Stimulated activated CD4-positive, alpha-beta T cell treated with anti-CD3 and anti-CD28 coated beads, Interleukin-1b, Interleukin-23, amount 100 ng/mL, for 1 hour (primary cell): ENCODE data around the gene CEL.

Experiments used
- DNase-seq, 2 donors: peaks; one replicate each; pipeline ENCODE4 v3.0.0-alpha.2; 2020; ENCODE audit warnings: low read depth in 2 of 2

Gene CEL

GRCh38 chr9:133103987-133104505 is 42.3 kb downstream of the CEL start:
- DNase-seq, result no peak

- no peak for DNase-seq
Measured at GRCh38 chr9:133104718-133105460, 43.1 kb downstream of the CEL start.

DNA sequence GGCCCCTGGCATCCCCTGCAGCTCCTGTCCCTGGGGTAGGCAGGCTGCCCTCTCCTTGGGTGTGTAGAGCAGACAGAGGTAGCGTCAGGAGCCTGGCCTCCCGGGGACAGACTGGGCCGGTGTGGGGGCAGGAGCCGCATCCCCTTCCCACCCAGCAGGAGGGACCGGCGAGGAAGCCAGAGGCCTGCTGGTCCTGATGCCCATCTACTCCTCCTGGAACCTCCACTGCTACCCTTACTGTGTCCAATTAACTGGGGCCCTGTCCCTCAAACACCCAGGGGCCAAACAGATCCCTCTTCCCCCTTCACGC is 43.6 kb downstream of the CEL start:
- no peak for DNase-seq

GRCh38 chr9:133106511-133107244 is 44.9 kb downstream of the CEL start:
- DNase-seq, result no peak

GRCh38 chr9:133107245-133107722 is 45.5 kb downstream of the CEL start:
- no peak for DNase-seq

DNA sequence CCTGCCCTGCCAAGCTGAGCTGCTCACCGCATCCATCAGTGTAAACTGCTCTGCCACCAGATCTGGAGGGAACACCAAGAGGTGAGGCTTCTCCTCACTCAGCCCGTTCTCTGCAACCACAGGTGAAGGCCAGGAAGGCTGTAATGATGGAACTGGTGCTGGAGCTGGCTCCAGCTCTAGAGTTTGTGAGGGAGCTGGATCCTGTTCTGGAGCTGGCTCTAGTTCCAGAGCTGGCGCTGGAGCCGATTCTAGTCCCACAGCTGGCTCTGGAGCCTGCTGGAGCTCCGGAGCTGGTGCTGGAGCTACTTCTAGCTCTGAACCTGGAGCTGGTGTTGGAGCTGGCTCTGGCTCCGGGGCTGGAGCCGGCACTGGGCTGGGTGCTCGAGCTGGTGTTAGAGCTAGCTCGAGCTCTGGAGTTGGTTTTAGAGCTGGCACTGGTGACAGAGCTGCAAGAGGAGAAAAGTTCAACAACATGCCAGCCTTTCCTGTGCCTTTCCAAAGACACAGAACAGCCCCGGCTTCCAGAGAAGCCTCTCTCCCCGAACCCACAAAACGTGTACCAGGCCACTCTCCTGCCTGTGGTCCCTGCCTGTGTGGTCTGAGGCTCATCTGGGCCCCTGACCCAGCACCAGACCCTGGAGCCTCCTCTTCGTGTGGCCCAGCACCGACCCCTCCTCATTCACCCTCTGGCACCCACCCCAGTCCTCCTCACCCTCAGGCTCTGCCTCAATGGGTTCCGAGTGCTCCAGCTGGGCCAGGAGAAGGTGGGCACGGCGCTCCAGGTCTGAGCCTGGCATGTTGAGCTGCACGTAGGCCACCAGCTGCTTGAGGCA is 46.4 kb downstream of the CEL start:
- no peak for DNase-seq

GRCh38 chr9:133108794-133109641 is 47.2 kb downstream of the CEL start:
- no peak for DNase-seq

DNA sequence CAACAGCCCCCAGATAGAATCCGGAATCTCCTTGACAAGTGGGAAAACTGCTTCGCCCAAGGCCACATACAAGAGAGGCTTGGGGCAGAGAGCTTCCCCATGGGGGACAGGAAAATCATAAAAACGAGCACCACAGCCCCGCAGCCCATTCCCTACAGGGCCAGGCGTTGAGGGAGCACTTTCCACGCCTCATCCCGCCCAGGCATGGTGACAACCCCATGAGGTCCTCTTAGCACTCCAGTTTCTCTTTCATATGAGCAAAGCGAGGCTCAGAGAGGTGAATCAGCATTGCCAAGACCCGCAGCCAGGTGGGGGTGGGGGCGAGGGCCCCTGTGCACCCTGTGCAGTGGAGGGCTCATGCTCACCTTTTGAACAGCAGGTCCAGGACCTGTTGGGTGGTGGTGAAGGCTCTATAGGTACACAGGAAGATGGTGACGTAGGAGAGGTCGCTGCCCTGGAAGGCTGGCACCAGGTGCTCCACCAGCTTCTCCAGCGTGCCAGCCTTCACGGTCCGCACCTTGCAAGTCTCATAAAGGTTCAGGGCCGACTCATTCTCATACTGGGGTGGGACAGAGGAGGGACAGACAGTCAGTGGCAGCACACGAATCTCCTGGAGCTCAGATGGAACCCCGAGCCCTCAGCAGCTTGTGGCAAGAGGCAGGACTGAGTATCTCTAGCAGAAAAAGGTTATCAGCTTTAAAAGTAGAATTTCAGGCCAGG is 48.3 kb downstream of the CEL start:
- no peak for DNase-seq

DNA sequence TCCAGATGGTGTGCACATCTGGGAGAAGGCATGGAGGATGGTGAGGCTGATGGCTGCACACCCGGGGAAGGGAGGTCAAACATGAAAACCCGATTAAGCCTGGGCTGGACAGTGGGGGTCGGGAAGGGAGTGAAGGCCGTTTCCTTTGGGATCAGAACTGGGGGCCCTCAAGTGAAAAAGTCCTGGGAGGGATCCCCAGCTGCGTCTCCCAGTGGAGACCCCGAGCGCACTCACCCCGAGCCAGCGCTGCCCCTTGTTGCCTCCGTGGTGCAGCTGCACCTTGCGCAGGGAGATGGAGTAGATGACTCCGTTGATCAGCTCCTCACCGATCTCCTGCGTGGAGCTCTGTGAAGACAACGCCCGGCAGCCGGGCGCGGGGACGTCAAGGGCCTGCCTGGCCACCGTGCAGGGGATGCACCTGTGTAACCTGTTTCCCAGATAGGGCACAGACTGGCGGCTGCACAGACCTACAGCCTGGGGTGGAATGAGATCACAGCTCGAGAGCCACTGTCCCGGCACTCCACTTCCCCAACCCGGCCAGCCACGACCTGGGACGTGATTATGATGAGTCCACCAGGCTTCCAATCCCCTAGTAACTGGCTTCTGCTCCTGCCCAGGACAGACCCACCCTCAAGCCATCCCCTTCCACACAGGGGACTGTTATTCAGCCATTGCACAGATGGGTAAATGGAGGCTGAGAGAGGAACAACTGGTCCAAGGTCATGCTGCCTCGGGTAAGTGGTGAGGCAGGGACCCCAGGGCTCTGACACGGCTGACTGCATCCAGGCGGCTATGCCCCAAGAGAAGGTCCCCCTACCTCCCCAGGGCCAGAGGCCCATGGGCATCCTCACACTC is 50.3 kb downstream of the CEL start:
- no peak for DNase-seq

DNA sequence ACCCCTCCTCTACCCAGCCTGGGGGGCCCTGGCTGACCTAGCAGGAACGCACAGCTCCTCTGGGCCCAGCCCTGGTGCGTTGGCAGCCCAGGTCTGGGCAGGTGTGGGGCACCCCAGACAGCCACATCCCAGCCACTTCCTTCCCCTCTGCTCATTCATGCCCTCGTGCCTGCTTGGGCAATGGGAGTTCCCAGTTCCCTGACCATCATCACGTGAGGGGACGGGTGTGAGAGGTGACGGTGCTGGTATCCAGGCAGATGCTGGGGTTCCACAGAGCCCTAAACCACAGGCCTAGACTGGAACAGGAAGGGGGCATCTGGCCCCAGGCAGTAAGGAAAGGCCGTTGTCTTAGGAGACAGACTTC is 50.9 kb downstream of the CEL start:
- DNase-seq, result no peak

GRCh38 chr9:133113163-133113948 is 51.6 kb downstream of the CEL start:
- DNase-seq, result no peak

- DNase-seq, result no peak
Measured at GRCh38 chr9:133113949-133114885, 52.4 kb downstream of the CEL start.

- no peak for DNase-seq
Measured at GRCh38 chr9:133114886-133115603, 53.3 kb downstream of the CEL start.

DNA sequence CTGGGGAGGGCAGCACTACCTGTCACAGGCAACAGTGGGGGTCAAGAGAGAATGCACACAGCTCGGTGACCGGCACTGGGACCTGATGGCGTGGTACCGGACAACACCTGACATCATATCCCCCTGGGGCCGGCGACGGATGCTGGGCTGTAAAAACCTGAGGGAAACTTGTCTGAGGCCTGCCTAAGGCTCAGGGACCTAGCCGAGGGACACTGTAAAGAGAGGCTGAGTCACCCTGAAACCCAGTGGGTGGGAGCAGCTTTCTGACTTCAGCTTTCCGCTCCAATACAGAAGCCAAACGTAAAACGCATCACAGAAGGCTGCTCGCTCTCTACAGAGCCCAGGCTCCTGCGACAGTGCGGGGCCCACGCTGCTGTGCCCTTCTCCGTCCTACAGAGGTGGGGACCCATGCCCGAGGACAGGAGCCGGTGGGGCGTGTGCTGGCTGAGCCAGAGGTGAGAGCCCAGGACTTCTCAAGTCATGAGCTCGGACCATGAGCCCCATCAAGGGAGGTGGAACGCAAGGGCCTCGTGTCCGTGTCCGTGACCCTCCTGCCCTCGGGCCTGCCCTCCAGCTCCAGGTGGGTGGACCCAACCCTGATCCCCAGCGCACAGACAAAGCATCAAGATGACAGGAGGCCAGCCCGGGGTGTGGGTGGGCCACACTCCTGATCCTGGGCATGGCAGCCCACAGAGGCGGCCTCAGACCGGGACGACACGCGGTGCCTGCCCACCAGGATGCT is 54.0 kb downstream of the CEL start:
- DNase-seq, result no peak

- no peak for DNase-seq
Measured at GRCh38 chr9:133116346-133117231, 54.8 kb downstream of the CEL start.
